Neural progenitor cell (in vitro differentiated cells): ENCODE data around the gene P2RY12. TPM values are rescaled to one million over a fixed set of nuclear protein-coding genes. Genes with fewer than 3 reads are reported as not detected.
"Not testable (repeated sequence)": the region's sequence is repeated elsewhere in the genome, so short reads cannot be mapped to it uniquely, and the experiment has no call there.

Experiments
- DNase-seq: peaks from one replicate; pipeline ENCODE4 v3.0.0-alpha.2; 2016; ENCODE audit warnings: low spot score
- H2AFZ ChIP-seq: fragments of 200-600 bp; sonication (generic); replicated peaks from 2 replicates; pipeline ENCODE4 v1.6.1; 2016; ENCODE audit warnings: antibody characterized with exemption
- H3F3A ChIP-seq: fragments of 200-600 bp; sonication (generic); 2 replicates; pipeline ENCODE4 v1.6.1; 2016; ENCODE audit warnings: antibody characterized with exemption, low read depth
- H3K27ac ChIP-seq: fragments of 200-600 bp; sonication (generic); 2 replicates; pipeline ENCODE4 v1.5.1; 2016; ENCODE audit warnings: mild to moderate bottlenecking
- H3K27me3 ChIP-seq: fragments of 200-600 bp; sonication (generic); 2 replicates; pipeline ENCODE4 v1.6.1; 2016; ENCODE audit warnings: mild to moderate bottlenecking, moderate library complexity
- H3K36me3 ChIP-seq: fragments of 200-600 bp; sonication (generic); 2 replicates; pipeline ENCODE4 v1.5.1; 2016
- H3K4me1 ChIP-seq: fragments of 200-600 bp; sonication (generic); 2 replicates; pipeline ENCODE4 v1.6.1; 2016; ENCODE audit warnings: mixed run types
- H3K4me2 ChIP-seq: fragments of 200-600 bp; sonication (generic); 2 replicates; pipeline ENCODE4 v1.6.1; 2016
- H3K4me3 ChIP-seq: fragments of 200-600 bp; sonication (generic); 2 replicates; pipeline ENCODE4 v1.5.1; 2016
- H3K79me2 ChIP-seq: fragments of 200-600 bp; sonication (generic); 2 replicates; pipeline ENCODE4 v1.6.1; 2016; ENCODE audit warnings: low read depth
- H3K9ac ChIP-seq: fragments of 200-600 bp; sonication (generic); 2 replicates; pipeline ENCODE4 v1.6.1; 2016
- H3K9me3 ChIP-seq: fragments of 200-600 bp; sonication (generic); 2 replicates; pipeline ENCODE4 v1.5.1; 2016; ENCODE audit warnings: low read depth
- H4K20me1 ChIP-seq: fragments of 200-600 bp; sonication (generic); 2 replicates; pipeline ENCODE4 v1.6.1; 2016; ENCODE audit warnings: low read depth
- H3K27ac Mint-ChIP-seq: 3 replicates; pipeline ENCODE4 v1.8.0; 2021; ENCODE audit warnings: mixed read lengths
- H3K27me3 Mint-ChIP-seq: 2 replicates; pipeline ENCODE4 v1.8.0; 2022; ENCODE audit warnings: low read depth, mild to moderate bottlenecking, inconsistent platforms, moderate library complexity, mixed read lengths; ENCODE audit not compliant: insufficient read depth
- H3K36me3 Mint-ChIP-seq: 3 replicates; pipeline ENCODE4 v1.8.0; 2021; ENCODE audit warnings: mixed read lengths
- H3K4me1 Mint-ChIP-seq: 3 replicates; pipeline ENCODE4 v1.8.0; 2021; ENCODE audit warnings: mixed read lengths
- H3K4me3 Mint-ChIP-seq: 3 replicates; pipeline ENCODE4 v1.8.0; 2021; ENCODE audit warnings: mild to moderate bottlenecking, moderate library complexity, mixed read lengths
- H3K9me3 Mint-ChIP-seq: 3 replicates; pipeline ENCODE4 v1.8.0; 2020; ENCODE audit warnings: mixed read lengths
- EZH2 ChIP-seq: fragments of 200-600 bp; sonication (generic); IDR thresholded peaks from 2 replicates; pipeline ENCODE4 v1.6.1; 2017; ENCODE audit warnings: antibody characterized with exemption, mild to moderate bottlenecking, moderate library complexity
- EZH2phosphoT487 ChIP-seq: fragments of 200-600 bp; sonication (generic); IDR thresholded peaks from 2 replicates; pipeline ENCODE4 v1.6.1; 2017; ENCODE audit warnings: antibody characterized with exemption
- total RNA-seq: library from RNA; depleted of rRNA; stranded (reverse); fragments of >200 nt; gene quantifications from 2 replicates; pipeline ENCODE4 v1.2.3, GENCODE V29; 2015; ENCODE audit warnings: low replicate concordance
- TF ChIP-seq, protein P1 (sequence below): fragments of 200-600 bp; sonication (generic); IDR thresholded peaks from 2 replicates; pipeline ENCODE4 v1.5.1; 2017; ENCODE audit warnings: antibody characterized with exemption, mild to moderate bottlenecking

The P2RY12 gene
- total RNA-seq, 1 donor from 2014 or later: not detected

DNA sequence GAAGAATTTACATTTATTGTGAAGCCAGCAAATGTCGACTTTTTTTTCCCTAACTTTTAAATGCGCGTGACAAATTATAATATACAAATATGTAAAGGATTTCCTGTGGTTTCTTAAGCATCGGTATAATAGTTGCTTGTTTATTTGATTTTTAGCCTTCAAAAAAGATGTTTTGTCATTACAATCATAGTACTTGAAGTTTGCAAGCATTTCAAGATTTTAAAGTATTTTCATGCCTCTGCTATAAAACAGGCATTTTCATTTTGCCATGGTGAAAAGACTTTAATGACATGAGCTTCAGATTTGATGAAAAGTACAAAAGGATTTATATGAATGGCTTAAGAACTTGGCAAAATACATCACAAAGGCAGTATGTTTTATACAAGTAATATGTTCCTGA is 9.4 kb upstream of the P2RY12 start:
- H3K27ac ChIP-seq: no peak overlapping the region
- Mint-ChIP-seq H3K27ac (no peak overlapping the region), H3K9me3 (no peaks in the 10 kb centered on the region), H3K4me3 (no peak overlapping the region), H3K4me1 (no peaks in the 10 kb centered on the region), H3K27me3 (no peaks in the 10 kb centered on the region), H3K36me3 (peaks cover 17% of the 10 kb centered on the region)
- no peak for DNase-seq
- H3K79me2 ChIP-seq: no peaks in the 10 kb centered on the region
- no peak overlapping the region for H2AFZ ChIP-seq
- H3K4me3 ChIP-seq: no peak overlapping the region
- no peak overlapping the region for H3K4me2 ChIP-seq
- TF ChIP-seq, protein P1, sequence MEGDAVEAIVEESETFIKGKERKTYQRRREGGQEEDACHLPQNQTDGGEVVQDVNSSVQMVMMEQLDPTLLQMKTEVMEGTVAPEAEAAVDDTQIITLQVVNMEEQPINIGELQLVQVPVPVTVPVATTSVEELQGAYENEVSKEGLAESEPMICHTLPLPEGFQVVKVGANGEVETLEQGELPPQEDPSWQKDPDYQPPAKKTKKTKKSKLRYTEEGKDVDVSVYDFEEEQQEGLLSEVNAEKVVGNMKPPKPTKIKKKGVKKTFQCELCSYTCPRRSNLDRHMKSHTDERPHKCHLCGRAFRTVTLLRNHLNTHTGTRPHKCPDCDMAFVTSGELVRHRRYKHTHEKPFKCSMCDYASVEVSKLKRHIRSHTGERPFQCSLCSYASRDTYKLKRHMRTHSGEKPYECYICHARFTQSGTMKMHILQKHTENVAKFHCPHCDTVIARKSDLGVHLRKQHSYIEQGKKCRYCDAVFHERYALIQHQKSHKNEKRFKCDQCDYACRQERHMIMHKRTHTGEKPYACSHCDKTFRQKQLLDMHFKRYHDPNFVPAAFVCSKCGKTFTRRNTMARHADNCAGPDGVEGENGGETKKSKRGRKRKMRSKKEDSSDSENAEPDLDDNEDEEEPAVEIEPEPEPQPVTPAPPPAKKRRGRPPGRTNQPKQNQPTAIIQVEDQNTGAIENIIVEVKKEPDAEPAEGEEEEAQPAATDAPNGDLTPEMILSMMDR: no peak
- TF ChIP-seq EZH2 (no peak), EZH2phosphoT487 (no peak)
- no peaks in the 10 kb centered on the region for H4K20me1 ChIP-seq
- no peaks in the 10 kb centered on the region for H3K4me1 ChIP-seq
- no peaks in the 10 kb centered on the region for H3K27me3 ChIP-seq
- no peaks in the 10 kb centered on the region for H3K9me3 ChIP-seq
- no peak overlapping the region for H3K9ac ChIP-seq
- H3K36me3 ChIP-seq: peaks cover 12% of the 10 kb centered on the region
- H3F3A ChIP-seq: no peaks in the 10 kb centered on the region

DNA sequence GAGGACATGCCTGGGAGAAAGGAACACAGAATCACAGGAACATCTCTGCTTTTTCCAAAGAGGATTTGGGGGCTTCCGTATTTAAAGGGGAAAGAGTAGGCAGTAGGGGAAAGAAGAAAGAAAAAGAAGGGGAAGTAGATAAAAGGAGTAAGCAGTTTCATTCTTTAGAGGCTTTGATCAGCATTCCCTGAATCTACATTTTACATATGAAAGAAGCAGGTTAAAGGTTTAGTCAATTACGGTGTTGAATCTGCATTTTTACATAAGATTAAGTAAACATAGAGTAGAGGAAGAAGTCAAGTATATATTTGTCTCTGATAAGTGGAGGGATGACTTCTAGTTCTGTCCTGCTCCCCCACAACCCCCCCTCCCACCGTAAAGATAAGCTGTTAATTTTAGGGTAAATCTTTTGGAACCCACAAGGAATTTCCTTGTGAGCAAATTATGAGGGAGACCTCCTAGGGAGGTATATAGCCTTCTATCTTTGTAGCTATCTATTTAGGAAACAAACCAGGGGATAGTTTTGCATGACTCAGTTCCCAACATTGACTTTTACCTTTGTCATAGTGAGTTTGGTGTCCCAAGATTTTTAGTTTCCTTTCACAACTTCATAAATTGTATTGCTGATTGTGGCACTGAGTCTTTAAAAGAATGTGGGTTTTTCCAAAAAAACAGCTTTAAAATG is 8.7 kb upstream of the P2RY12 start:
- no peak overlapping the region for H3K27ac ChIP-seq
- no peaks in the 10 kb centered on the region for H3K27me3 ChIP-seq
- no peaks in the 10 kb centered on the region for H3K4me1 Mint-ChIP-seq
- H3K9ac ChIP-seq: no peak overlapping the region
- H3K4me1 ChIP-seq: no peaks in the 10 kb centered on the region
- H3K36me3 ChIP-seq: peaks cover 12% of the 10 kb centered on the region
- no peaks in the 10 kb centered on the region for H3F3A ChIP-seq
- DNase-seq: no peak
- H3K27ac Mint-ChIP-seq: no peak overlapping the region
- peaks cover 17% of the 10 kb centered on the region for H3K36me3 Mint-ChIP-seq
- H4K20me1 ChIP-seq: no peaks in the 10 kb centered on the region
- H2AFZ ChIP-seq: no peak overlapping the region
- no peaks in the 10 kb centered on the region for H3K9me3 Mint-ChIP-seq
- no peaks in the 10 kb centered on the region for H3K79me2 ChIP-seq
- no peak overlapping the region for H3K4me2 ChIP-seq
- H3K9me3 ChIP-seq: no peaks in the 10 kb centered on the region
- no peaks in the 10 kb centered on the region for H3K27me3 Mint-ChIP-seq
- TF ChIP-seq EZH2 (no peak), EZH2phosphoT487 (no peak)
- TF ChIP-seq, protein P1: no peak
- H3K4me3 Mint-ChIP-seq: no peak overlapping the region
- no peak overlapping the region for H3K4me3 ChIP-seq

DNA sequence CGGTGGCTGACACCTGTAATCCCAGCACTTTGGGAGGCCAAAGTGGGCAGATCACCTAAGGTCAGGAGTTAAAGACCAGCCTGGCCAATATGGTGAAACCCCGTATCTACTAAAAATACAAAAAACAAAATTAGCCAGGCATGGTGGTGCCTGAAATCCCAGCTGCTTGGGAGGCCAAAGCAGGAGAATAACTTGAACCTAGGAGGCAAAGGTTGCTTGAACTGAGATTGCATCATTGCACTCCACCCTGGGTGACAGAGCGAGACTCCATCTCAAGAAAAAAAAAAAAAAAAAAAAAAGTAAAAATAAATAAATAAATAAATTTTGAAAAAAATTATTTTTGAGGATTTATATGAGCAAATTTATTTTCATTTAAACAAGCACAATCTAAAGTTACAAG is 7.6 kb upstream of the P2RY12 start:
- not testable (repeated sequence) for H3K27me3 Mint-ChIP-seq, H3K4me3 Mint-ChIP-seq, H3K27ac Mint-ChIP-seq, H3K4me1 Mint-ChIP-seq, H3K4me1 ChIP-seq, H3K9me3 Mint-ChIP-seq, DNase-seq, H4K20me1 ChIP-seq, H3F3A ChIP-seq, H3K79me2 ChIP-seq, H3K9ac ChIP-seq, H3K27ac ChIP-seq, H3K4me2 ChIP-seq, H3K9me3 ChIP-seq, H2AFZ ChIP-seq, H3K27me3 ChIP-seq, H3K4me3 ChIP-seq
- peaks cover 21% of the 10 kb centered on the region for H3K36me3 Mint-ChIP-seq
- peaks cover 12% of the 10 kb centered on the region for H3K36me3 ChIP-seq

DNA sequence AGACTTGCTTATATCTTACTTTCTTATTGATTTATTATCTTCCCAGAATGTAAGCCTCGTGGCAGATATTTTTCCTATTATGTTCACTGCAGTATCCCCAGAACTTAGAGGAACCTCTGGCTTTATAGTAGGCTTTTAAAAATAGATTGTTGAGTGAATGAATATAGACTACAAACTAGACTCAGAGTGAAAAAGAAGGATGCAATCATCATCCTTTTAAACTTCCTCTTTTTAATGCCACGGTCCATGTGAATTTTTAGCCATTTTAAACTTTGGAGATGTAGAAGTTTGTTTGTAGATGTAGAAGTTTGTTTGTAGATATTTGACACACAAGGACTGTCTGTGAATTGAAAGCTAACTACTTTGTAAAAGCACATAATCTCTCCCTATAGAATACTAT is 7.2 kb upstream of the P2RY12 start:
- no peak for TF ChIP-seq EZH2
- no peak for TF ChIP-seq EZH2phosphoT487
- TF ChIP-seq, protein P1: no peak
- Histone ChIP-seq H4K20me1 (no peaks in the 10 kb centered on the region), H3K9me3 (no peaks in the 10 kb centered on the region), H3K4me1 (no peaks in the 10 kb centered on the region), H3K9ac (no peak overlapping the region), H3K36me3 (peaks cover 12% of the 10 kb centered on the region), H3K27me3 (no peaks in the 10 kb centered on the region), H2AFZ (no peak overlapping the region), H3K4me2 (no peak overlapping the region), H3K4me3 (no peak overlapping the region), H3K27ac (no peak overlapping the region), H3F3A (no peaks in the 10 kb centered on the region), H3K79me2 (no peaks in the 10 kb centered on the region)
- Mint-ChIP-seq H3K4me1 (no peaks in the 10 kb centered on the region), H3K4me3 (no peak overlapping the region), H3K36me3 (peaks cover 21% of the 10 kb centered on the region), H3K27ac (no peak overlapping the region), H3K9me3 (no peaks in the 10 kb centered on the region), H3K27me3 (no peaks in the 10 kb centered on the region)
- DNase-seq: no peak
